Activated naive CD4-positive, alpha-beta T cell treated with Interleukin-2 at 50 U/mL for 16 hours (primary cell): ENCODE measurements around the gene ATP2A1.
"Not testable (repeated sequence)": the region's sequence is repeated elsewhere in the genome, so short reads cannot be mapped to it uniquely, and the experiment has no call there.

Source experiments
- DNase-seq: peaks from one replicate; pipeline ENCODE4 v3.0.0-alpha.2; 2020

The ATP2A1 gene

GRCh38 chr16:28883221-28883996 is 5.1 kb downstream of the ATP2A1 start:
- no peak for DNase-seq

- no peak for DNase-seq
Observed at GRCh38 chr16:28884045-28884444, 5.8 kb downstream of the ATP2A1 start.

DNA sequence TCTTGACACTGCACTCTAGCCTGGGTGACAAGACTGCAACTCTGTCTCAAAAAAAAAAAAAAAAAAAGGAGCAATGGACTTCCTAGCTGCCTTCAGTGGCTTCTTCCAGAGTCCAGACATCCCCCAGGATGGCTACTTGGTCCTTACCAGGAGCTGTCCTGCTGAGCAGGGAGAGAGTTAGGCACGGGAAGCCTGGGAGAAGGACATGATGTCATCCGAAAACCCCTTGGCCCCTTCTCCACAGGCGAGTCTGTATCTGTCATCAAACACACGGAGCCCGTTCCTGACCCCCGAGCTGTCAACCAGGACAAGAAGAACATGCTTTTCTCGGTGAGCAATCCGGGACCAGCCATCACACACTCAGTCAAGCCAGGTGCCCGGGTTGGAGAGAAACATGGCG is 8.7 kb downstream of the ATP2A1 start:
- DNase-seq = no peak

GRCh38 chr16:28890355-28890754 is 12.1 kb downstream of the ATP2A1 start:
- DNase-seq = not testable (repeated sequence)

DNA sequence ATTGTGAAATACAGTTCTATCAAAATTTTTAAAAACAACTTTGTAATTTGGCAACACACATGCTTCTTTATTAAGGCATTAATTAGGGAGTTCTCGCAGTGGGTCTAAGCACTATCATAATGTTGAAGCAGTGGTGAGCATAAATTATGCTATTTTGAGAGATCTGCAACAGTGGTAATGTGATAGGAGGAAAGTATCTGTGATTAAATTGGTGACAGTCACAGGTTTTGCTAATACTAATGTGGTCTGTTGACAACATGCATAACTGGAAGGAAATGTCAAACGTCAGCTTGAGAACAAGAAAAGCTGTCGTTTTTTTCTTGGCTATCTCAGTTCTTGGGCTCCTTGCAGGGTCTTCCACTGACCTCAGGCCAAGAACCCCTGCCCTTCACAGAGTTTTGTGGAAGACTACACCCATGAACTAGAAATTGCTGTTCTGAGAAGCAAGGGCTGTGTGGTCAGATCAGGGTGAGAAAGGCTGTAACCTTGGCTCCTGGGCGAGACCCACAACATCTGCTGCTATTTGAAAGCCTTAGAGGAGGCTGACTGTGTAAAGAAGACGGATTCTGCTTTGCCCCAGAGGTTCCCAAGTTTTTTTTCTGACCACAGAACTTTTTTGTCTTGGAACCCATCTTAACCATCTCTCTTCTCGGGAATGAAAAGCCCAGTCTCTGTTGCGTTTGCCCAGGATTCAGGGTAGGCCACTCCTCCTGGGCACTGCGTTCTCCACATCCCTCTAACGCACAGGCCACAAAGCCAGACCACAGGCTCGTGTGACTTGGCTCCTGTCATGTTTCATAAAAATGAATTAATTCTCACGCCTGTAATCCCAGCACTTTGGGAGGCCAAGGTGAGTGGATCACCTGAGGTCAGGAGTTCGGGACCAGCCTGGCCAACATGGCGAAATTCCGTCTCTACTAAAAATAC is 13.9 kb downstream of the ATP2A1 start:
- no peak for DNase-seq

GRCh38 chr16:28893291-28893690 is 15.0 kb downstream of the ATP2A1 start:
- no peak for DNase-seq

- no peak for DNase-seq
Observed at GRCh38 chr16:28895609-28896008, 17.3 kb downstream of the ATP2A1 start.

DNA sequence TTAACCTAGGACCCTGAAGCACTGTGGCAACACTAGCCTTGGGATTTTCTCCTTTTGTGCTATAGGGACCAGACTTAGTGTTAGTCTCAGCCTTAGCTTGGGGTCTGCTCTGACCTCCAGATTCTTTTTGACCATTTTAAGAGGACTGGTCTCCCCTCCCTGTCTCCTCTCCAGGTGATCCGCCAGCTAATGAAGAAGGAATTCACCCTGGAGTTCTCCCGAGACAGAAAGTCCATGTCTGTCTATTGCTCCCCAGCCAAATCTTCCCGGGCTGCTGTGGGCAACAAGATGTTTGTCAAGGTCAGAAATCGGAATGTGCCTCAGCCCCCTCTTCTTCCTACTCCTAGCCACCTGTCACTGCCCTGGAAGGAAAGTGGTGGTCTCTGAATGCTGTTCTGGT is 19.5 kb downstream of the ATP2A1 start:
- DNase-seq = no peak

- DNase-seq = no peak
Observed at GRCh38 chr16:28898266-28898665, 20.0 kb downstream of the ATP2A1 start.

DNA sequence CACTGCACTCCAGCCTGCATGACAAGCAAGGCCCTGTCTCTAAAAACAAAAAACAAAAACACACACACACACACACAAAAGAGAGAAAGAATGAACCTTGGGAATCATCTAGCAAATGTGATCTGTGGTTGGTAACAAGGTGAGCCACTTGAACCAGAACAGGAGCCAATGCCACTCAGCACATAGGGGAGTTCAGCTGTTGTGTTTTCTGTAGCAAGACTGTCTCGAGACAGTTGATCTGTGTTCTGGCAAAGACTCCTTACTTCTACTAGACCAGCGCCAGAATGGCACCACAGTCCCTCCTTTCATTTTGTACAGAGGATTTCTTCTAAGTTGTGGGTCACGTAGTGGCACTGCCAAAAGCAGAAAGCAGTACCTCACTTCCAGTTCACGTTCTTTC is 20.7 kb downstream of the ATP2A1 start:
- no peak for DNase-seq

GRCh38 chr16:28899882-28900590 is 21.7 kb downstream of the ATP2A1 start:
- no peak for DNase-seq

- no peak for DNase-seq
Observed at GRCh38 chr16:28900601-28901000, 22.3 kb downstream of the ATP2A1 start.

DNA sequence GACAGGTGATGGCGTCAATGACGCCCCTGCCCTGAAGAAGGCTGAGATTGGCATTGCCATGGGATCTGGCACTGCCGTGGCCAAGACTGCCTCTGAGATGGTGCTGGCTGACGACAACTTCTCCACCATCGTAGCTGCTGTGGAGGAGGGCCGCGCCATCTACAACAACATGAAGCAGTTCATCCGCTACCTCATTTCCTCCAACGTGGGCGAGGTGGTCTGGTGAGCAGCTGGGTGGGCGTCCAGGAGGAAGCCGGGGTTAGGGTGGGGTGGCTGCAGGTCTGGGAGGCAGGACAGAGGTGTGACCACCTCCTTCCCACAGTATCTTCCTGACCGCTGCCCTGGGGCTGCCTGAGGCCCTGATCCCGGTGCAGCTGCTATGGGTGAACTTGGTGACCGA is 23.6 kb downstream of the ATP2A1 start:
- DNase-seq = no peak

DNA sequence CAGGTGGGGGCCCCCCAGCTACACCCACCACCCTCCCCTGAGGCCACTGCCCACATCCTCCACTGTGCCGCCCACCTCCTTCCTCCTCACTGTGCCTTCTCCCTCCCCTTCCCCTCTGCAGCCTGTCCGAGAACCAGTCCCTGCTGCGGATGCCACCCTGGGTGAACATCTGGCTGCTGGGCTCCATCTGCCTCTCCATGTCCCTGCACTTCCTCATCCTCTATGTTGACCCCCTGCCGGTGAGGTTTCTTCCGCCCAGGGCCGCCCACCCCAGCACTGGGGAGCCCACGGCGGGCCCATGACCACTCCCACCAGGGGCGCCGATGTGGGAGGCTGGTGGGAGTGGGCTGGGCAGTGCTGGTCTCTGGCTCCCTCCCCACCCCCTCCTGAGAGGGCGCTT is 24.6 kb downstream of the ATP2A1 start:
- no peak for DNase-seq

GRCh38 chr16:28903344-28904042 is 25.2 kb downstream of the ATP2A1 start:
- DNase-seq = no peak

DNA sequence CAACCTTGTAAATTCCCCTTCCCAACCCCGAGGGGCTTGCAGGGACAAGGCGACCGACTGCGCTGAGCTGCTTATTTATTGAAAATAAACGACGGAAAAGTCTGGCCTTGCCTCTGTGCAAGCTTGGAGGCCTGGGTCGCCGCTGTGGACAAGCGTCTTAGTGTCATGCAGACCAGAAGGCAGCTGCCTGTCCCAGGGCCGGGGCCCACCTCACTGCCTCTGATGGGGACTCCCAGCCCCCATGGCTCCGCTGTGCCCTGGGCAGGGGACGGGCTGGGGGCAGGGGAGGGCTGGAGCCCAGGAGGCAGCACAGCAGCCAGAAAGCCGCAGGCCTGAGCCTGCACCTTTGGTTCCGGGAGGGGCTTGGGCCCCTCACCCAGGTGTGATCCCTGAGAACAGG is 26.1 kb downstream of the ATP2A1 start:
- no peak for DNase-seq

GRCh38 chr16:28904828-28905227 is 26.5 kb downstream of the ATP2A1 start:
- no peak for DNase-seq

DNA sequence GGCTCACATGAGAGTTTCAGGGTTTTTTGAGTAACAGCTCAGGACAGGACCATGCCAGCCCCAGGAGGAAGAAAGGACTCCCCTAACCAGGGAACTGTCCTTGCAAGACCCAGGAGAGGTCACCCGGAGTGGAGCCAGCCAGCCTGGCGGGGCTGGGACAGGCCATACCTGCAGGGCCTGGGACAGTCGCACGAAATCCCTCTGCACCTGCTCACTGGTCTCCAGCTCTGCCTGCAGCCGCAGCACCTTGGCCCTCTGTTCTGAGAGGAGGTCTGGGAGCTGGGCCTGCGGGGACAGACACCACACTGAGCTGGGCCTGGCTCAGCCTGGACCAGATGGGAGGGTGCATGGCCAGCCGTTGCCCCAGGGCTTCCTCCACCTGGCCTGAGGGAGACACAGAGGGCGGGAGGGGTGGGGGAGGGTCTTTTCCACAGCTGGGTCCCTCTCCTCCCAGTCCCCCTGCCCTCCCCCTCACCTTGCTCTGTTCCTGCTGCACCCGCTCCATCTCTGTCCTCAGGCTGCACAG is 27.0 kb downstream of the ATP2A1 start:
- no peak for DNase-seq

DNA sequence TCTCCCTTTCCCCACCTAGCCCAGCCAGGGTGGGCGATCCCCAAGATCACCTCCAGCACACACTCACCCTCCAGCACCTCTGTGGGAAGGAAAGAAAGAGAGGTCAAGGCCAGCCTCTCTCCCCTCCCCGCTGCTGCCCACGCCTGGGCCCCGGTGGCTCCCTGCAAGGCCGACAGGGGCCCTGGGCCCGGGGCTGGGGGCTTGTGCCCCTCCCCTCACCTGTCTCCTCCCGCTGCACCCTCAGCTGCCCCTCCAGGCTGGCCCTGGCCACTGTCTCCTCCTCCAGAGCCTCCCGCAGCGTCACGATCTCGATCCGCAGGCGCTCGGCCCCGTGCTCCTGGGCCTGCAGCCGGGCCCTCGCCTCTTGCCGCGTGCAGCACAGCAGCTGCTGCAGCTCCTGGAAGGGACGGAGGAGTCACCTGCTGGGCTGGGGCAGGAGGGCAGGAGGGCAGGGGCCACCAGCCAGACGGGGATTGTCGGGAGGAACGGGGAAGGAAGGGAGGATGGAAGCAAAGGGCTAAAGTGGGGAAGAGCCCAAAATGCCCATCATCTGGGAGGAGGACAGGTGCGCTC is 27.6 kb downstream of the ATP2A1 start:
- no peak for DNase-seq

DNA sequence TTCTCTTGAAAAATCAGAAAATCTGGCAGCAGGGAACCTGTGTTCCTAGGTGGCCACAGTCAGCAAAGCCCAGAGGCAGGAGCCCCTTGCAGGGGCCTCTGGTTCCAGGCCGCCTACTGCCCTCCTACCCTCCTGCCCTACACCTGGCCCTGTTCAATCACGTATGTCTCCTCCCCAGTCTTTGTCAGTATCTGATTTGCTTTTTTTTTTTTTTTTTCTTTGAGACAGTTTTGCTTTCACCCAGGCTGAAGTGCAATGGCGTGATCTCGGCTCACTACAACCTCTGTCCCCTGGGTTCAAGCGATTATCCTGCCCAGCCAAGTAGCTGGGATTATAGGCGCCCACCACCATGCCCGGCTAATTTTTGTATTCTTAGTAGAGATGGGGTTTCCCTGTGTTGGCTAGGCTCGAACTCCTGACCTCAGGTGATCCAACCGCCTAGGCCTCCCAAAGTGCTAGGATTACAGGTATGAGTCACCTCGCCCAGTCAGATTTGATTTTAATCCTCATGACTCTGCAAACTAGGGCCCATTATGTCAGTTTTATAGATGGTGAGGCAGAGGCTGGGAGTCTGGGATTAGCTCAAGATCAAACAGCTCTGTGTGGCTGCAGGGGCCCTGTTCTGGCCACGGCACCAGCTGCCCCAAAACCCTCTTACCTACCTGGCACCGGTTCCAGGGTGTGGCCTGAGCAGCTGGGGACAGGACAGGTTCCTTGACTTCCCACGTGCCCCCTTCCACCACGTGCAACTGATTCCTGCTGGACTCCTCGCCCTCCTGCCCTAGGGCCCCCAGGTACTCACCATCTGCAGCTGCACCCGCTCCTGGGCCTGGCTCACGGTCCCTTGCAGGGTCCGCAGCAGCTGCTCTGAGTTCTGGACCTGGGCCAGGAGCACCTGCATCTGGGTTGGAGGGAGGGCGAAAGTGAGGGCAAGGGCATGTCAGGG is 32.1 kb downstream of the ATP2A1 start:
- no peak for DNase-seq

DNA sequence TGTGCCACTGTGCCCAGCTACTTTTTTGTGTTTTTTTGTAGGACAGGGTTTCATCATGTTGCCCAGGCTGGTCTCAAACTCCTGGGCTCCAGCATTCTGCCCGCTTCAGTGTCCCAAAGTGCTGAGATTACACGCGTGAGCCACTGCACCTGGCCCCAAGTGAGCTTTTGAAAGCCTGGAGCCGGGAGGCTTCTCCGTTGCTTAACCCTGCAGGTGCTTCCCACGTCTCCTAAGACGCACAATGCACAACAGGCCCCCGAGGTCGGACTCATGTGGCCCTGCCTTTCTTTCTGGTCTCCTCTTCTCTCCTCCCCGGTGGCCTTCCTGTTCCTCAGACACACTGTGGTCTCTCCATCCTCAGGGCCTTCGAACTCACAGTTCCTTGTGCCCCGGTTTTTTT is 34.3 kb downstream of the ATP2A1 start:
- no peak for DNase-seq
